ENCODE data around the gene DENND5A.

- TF ChIP-seq CTCF (IDR thresholded peaks at IDR 0.05) (no peak), POLR2A (IDR thresholded peaks at IDR 0.05) (no peak)
Observed at GRCh38 chr11:9143721-9144120, 121.4 kb downstream of the DENND5A start.
